NCI-H82 treated with DMSO at 0.1 percent for 48 hours (cell line): ENCODE measurements around the gene HDLBP.
"Not testable (repeated sequence)": the region's sequence is repeated elsewhere in the genome, so short reads cannot be mapped to it uniquely, and the experiment has no call there.

Experiments used
- DNase-seq: peaks from one replicate; lab custom pipeline; 2025; ENCODE audit not compliant: unreplicated experiment; lab: John Stamatoyannopoulos, UW

HDLBP gene

GRCh38 chr2:241304039-241304670 lies 11.3 kb downstream of the HDLBP start:
- DNase-seq, result no peak

GRCh38 chr2:241302759-241303651 lies 12.5 kb downstream of the HDLBP start:
- DNase-seq, result no peak

GRCh38 chr2:241302083-241302482 lies 13.4 kb downstream of the HDLBP start:
- no peak for DNase-seq

- no peak for DNase-seq
Measured at GRCh38 chr2:241300000-241300399, 15.5 kb downstream of the HDLBP start.

- no peak for DNase-seq
Measured at GRCh38 chr2:241298673-241299072, 16.8 kb downstream of the HDLBP start.

GRCh38 chr2:241296767-241297166 lies 18.7 kb downstream of the HDLBP start:
- no peak for DNase-seq

- no peak for DNase-seq
Measured at GRCh38 chr2:241295326-241296095, 20.0 kb downstream of the HDLBP start.

- DNase-seq, result not testable (repeated sequence)
Measured at GRCh38 chr2:241293378-241293797, 22.1 kb downstream of the HDLBP start.

- DNase-seq, result no peak
Measured at GRCh38 chr2:241291977-241292376, 23.5 kb downstream of the HDLBP start.

- no peak for DNase-seq
Measured at GRCh38 chr2:241291153-241291552, 24.3 kb downstream of the HDLBP start.

GRCh38 chr2:241289597-241289996 lies 25.9 kb downstream of the HDLBP start:
- no peak for DNase-seq

- DNase-seq, result no peak
Measured at GRCh38 chr2:241289053-241289452, 26.4 kb downstream of the HDLBP start.

GRCh38 chr2:241288324-241288888 lies 27.1 kb downstream of the HDLBP start:
- DNase-seq, result no peak

- no peak for DNase-seq
Measured at GRCh38 chr2:241286348-241287090, 29.0 kb downstream of the HDLBP start.

- DNase-seq, result no peak
Measured at GRCh38 chr2:241285596-241285995, 29.9 kb downstream of the HDLBP start.

- DNase-seq, result no peak
Measured at GRCh38 chr2:241282555-241282954, 32.9 kb downstream of the HDLBP start.

GRCh38 chr2:241280291-241280690 lies 35.2 kb downstream of the HDLBP start:
- no peak for DNase-seq

GRCh38 chr2:241279828-241280227 lies 35.6 kb downstream of the HDLBP start:
- DNase-seq, result no peak

GRCh38 chr2:241279413-241279812 lies 36.1 kb downstream of the HDLBP start:
- DNase-seq, result peak; percentile 18

GRCh38 chr2:241278306-241278705 lies 37.2 kb downstream of the HDLBP start:
- not testable (repeated sequence) for DNase-seq

GRCh38 chr2:241275910-241276309 lies 39.6 kb downstream of the HDLBP start:
- DNase-seq, result no peak
